ENCODE results near the gene SEPTIN10. TPM values are rescaled to one million over a fixed set of nuclear protein-coding genes. Genes with fewer than 3 reads are reported as not detected.

Gene SEPTIN10
- total and polyA plus RNA-seq, 2 donors (not counting 1 experiment from before 2014, with no cell fraction given) = 0.28 TPM; not detected in 1

DNA sequence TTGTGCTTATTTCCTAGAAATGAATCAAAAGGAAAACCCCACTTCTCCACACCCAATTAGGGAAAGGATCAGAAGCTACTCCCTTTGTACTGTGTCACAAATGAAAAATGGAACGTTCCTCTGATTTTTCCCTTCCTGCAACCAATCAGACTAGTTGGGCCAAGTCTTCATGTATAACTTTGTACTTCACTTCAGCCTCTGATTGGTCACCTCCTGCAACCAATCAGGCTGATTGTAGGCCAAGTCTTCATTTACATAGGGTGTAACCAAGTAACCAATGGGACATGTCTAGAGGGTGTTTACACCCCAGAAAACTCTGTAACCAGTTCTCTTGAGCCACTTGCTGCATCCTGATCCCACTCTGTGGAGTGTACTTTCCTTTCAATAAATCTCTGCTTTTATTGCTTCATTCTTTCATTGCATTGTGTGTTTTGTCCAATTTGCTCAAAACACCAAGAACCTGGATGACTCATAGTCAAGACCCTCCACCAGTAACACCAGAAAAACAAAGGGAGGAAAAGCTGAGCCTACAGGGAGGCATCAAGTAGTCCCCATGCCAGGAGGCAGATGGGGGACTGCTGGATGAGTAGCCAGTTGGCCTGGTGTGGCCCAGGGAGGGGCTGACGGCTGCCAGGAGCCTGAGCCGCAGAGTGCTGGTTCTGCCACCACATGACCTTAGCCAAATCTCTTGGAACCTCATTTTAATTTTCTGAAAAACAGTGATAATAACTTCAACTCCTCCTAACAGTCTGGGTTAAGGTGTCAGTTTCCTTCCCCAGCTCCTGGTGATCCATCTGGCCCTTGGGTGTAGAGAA is 46.5 kb upstream of the SEPTIN10 start:
- ChIA-PET CTCF (no interaction called here), POLR2A (no interaction called here)
- no peaks in the 10 kb centered on the region for H3K4me1 Mint-ChIP-seq
- ATAC-seq (ENCODE audit: low read depth) (no peak), DNase-seq (no peak)
- no peak overlapping the region for H3K27ac Mint-ChIP-seq
- no peak for TF ChIP-seq EZH2 (IDR thresholded peaks at IDR 0.05; ENCODE audit: borderline replicate concordance, insufficient read depth, low read depth, low read length, poor library complexity, severe bottlenecking)
- TF ChIP-seq, protein P1, sequence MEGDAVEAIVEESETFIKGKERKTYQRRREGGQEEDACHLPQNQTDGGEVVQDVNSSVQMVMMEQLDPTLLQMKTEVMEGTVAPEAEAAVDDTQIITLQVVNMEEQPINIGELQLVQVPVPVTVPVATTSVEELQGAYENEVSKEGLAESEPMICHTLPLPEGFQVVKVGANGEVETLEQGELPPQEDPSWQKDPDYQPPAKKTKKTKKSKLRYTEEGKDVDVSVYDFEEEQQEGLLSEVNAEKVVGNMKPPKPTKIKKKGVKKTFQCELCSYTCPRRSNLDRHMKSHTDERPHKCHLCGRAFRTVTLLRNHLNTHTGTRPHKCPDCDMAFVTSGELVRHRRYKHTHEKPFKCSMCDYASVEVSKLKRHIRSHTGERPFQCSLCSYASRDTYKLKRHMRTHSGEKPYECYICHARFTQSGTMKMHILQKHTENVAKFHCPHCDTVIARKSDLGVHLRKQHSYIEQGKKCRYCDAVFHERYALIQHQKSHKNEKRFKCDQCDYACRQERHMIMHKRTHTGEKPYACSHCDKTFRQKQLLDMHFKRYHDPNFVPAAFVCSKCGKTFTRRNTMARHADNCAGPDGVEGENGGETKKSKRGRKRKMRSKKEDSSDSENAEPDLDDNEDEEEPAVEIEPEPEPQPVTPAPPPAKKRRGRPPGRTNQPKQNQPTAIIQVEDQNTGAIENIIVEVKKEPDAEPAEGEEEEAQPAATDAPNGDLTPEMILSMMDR (IDR thresholded peaks at IDR 0.05) = no peak
- Histone ChIP-seq H2AFZ (ENCODE audit: insufficient read depth, low read depth, low read length, poor library complexity, severe bottlenecking) (no peak overlapping the region), H3K9me3 (ENCODE audit: control extremely low read depth in 1 of 3, control insufficient read depth in 2 of 3, insufficient read depth in 1 of 3, low read length in 2 of 3) (no peaks in the 10 kb centered on the region), H3K9ac (ENCODE audit: low read length) (no peak overlapping the region), H3K79me2 (ENCODE audit: control insufficient read depth, insufficient read depth, low read length) (no peaks in the 10 kb centered on the region), H3K36me3 (replicated peaks in 1 of 2; ENCODE audit: control extremely low read depth in 1 of 2, control insufficient read depth in 1 of 2, extremely low read depth in 1 of 2, insufficient read depth in 2 of 2, low read length in 1 of 2) (no peaks in the 10 kb centered on the region), H3K4me1 (ENCODE audit: control insufficient read depth in 2 of 2, insufficient read depth in 2 of 2, low read length in 2 of 2) (no peaks in the 10 kb centered on the region), H3K27me3 (replicated peaks in 1 of 4; ENCODE audit: control extremely low read depth in 1 of 4, control insufficient read depth in 3 of 4, insufficient read depth in 4 of 4, low read length in 3 of 4) (no peaks in the 10 kb centered on the region), H4K20me1 (ENCODE audit: control insufficient read depth, insufficient read depth, low read length, poor library complexity, severe bottlenecking) (no peaks in the 10 kb centered on the region), H3K4me2 (replicated peaks; ENCODE audit: low read depth, low read length, poor library complexity, severe bottlenecking) (no peak overlapping the region), H3K27ac (ENCODE audit: low read length in 2 of 2) (no peak overlapping the region), H3K4me3 (ENCODE audit: control extremely low read depth in 1 of 5, extremely low read depth in 1 of 5, insufficient read depth in 1 of 5, low read depth in 2 of 5, low read length in 4 of 5) (no peak overlapping the region)
- WGBS (ENCODE audit: insufficient coverage) = 75% methylated on average over 1 of the region's 3 CpGs
- H3K9me3 Mint-ChIP-seq (ENCODE audit: insufficient read depth) = no peaks in the 10 kb centered on the region
- H3K27me3 Mint-ChIP-seq = no peaks in the 10 kb centered on the region
- intact Hi-C loops (cut with micrococcal nuclease) = no loop called here
- no peak overlapping the region for H3K4me3 Mint-ChIP-seq

DNA sequence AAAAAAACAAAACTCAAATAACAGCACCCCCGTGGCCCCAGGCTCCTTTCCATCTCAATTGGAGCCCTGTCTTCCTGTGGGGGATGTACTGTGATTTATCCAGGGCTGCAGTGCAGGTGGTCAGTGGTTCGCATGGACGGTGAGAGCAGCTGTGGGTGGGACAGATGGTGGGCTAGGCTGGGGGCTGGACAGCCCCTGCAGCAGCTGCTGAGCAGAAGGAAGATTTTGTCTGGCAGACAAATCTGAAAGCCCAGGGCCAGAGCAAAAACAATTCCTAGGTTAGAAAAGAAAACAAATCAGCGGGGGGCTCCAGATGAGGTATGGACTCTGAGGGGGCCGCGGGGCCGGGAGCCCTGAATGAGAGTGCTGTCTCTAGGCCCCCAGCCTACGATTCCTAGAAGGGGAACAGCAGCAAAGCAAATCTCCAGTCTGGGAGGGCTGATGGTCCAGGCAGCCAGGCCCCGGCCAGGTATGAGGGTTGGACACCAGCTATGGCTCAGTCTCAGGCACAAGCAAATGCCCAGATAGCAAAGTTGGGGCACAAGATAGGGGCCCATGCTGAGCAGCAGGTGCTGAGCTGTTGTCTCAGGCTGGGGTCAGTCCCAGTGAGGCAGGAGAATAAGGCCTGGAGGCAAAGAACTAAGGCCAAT is 45.8 kb upstream of the SEPTIN10 start:
- Histone ChIP-seq H3K4me2 (replicated peaks; ENCODE audit: low read depth, low read length, poor library complexity, severe bottlenecking) (no peak overlapping the region), H3K79me2 (ENCODE audit: control insufficient read depth, insufficient read depth, low read length) (no peaks in the 10 kb centered on the region), H3K4me1 (ENCODE audit: control insufficient read depth in 2 of 2, insufficient read depth in 2 of 2, low read length in 2 of 2) (no peaks in the 10 kb centered on the region), H3K27ac (ENCODE audit: low read length in 2 of 2) (no peak overlapping the region), H3K9ac (ENCODE audit: low read length) (no peak overlapping the region), H2AFZ (ENCODE audit: insufficient read depth, low read depth, low read length, poor library complexity, severe bottlenecking) (no peak overlapping the region), H3K27me3 (replicated peaks in 1 of 4; ENCODE audit: control extremely low read depth in 1 of 4, control insufficient read depth in 3 of 4, insufficient read depth in 4 of 4, low read length in 3 of 4) (no peaks in the 10 kb centered on the region), H3K36me3 (replicated peaks in 1 of 2; ENCODE audit: control extremely low read depth in 1 of 2, control insufficient read depth in 1 of 2, extremely low read depth in 1 of 2, insufficient read depth in 2 of 2, low read length in 1 of 2) (no peaks in the 10 kb centered on the region), H3K4me3 (ENCODE audit: control extremely low read depth in 1 of 5, extremely low read depth in 1 of 5, insufficient read depth in 1 of 5, low read depth in 2 of 5, low read length in 4 of 5) (no peak overlapping the region), H3K9me3 (ENCODE audit: control extremely low read depth in 1 of 3, control insufficient read depth in 2 of 3, insufficient read depth in 1 of 3, low read length in 2 of 3) (no peaks in the 10 kb centered on the region), H4K20me1 (ENCODE audit: control insufficient read depth, insufficient read depth, low read length, poor library complexity, severe bottlenecking) (no peaks in the 10 kb centered on the region)
- ChIA-PET CTCF (no interaction called here), POLR2A (no interaction called here)
- intact Hi-C loops (cut with micrococcal nuclease) = no loop called here
- 78% methylated on average over 8 of the region's 9 CpGs for WGBS (ENCODE audit: insufficient coverage)
- ATAC-seq (ENCODE audit: low read depth) = no peak
- TF ChIP-seq, protein P1 (IDR thresholded peaks at IDR 0.05) = no peak
- no peak for TF ChIP-seq EZH2 (IDR thresholded peaks at IDR 0.05; ENCODE audit: borderline replicate concordance, insufficient read depth, low read depth, low read length, poor library complexity, severe bottlenecking)
- no peaks in the 10 kb centered on the region for H3K27me3 Mint-ChIP-seq
- H3K27ac Mint-ChIP-seq = no peak overlapping the region
- no peak for DNase-seq
- no peaks in the 10 kb centered on the region for H3K4me1 Mint-ChIP-seq
- H3K4me3 Mint-ChIP-seq = no peak overlapping the region
- H3K9me3 Mint-ChIP-seq (ENCODE audit: insufficient read depth) = no peaks in the 10 kb centered on the region
